CD4-positive, alpha-beta T cell (primary cell): ENCODE results near the gene NR1H2. TPM values are rescaled to one million over a fixed set of nuclear protein-coding genes. Genes with fewer than 3 reads are reported as not detected.
A peak's percentile ranks its signal among the peaks of the same experiment; 100 is the strongest.

ENCODE experiments used
- ATAC-seq: fragments of 200-7000 bp; cut with Tn5 transposase; one replicate; pipeline ENCODE4 v1.10.0; 2022; ENCODE audit warnings: mild to moderate bottlenecking; ENCODE audit not compliant: poor library complexity
- CTCF ChIA-PET: fragments of 350-600 bp; sonication (Branson Sonifier 250); formaldehyde crosslinking; loops from one replicate; lab custom pipeline; 2021; ENCODE audit warnings: antibody characterized with exemption, inconsistent platforms; lab: Charles Lee
- POLR2A ChIA-PET: fragments of 350-600 bp; sonication (Branson Sonifier 250); formaldehyde crosslinking; loops from one replicate; lab custom pipeline; 2021; ENCODE audit warnings: antibody characterized with exemption, inconsistent platforms; lab: Charles Lee
- DNase-seq, 14 experiments: peaks; one replicate each; pipeline ENCODE4 v3.0.0-alpha.2; 2013 to 2020; ENCODE audit warnings: mixed read lengths in 2 of 14
- H3K27ac ChIP-seq, 2 donors: one replicate each; pipeline versions ENCODE4 v1.5.1 to v1.7.0; 2013; ENCODE audit warnings: low read length in 2 of 2, low read depth in 1 of 2, mild to moderate bottlenecking in 1 of 2
- H3K27me3 ChIP-seq, 2 experiments: 1 replicate in 1 of 2; 2 replicates in 1 of 2; pipeline versions ENCODE4 v1.6.1 to v1.7.0; 2013; ENCODE audit warnings: low read length in 2 of 2, control low read depth in 1 of 2, mild to moderate bottlenecking in 1 of 2, moderate library complexity in 1 of 2; ENCODE audit not compliant: insufficient read depth in 2 of 2, control insufficient read depth in 1 of 2
- H3K36me3 ChIP-seq: one replicate; pipeline ENCODE4 v1.6.1; 2013; ENCODE audit warnings: low read length, control low read depth; ENCODE audit not compliant: insufficient read depth
- H3K4me1 ChIP-seq: one replicate; pipeline ENCODE4 v1.6.1; 2013; ENCODE audit warnings: low read length, control low read depth; ENCODE audit not compliant: insufficient read depth
- H3K4me3 ChIP-seq: one replicate; pipeline ENCODE4 v1.5.1; 2013; ENCODE audit warnings: mild to moderate bottlenecking, low read length, moderate library complexity
- H3K9me3 ChIP-seq, 2 experiments: 1 replicate in 1 of 2; 2 replicates in 1 of 2; pipeline versions ENCODE4 v1.6.1 to v1.7.0; 2013; ENCODE audit warnings: low read length in 2 of 2, mild to moderate bottlenecking in 2 of 2, control low read depth in 1 of 2, moderate library complexity in 1 of 2; ENCODE audit not compliant: control insufficient read depth in 1 of 2, insufficient read depth in 1 of 2
- H3K27ac Mint-ChIP-seq: one replicate; pipeline ENCODE4 v1.8.0; 2020; ENCODE audit warnings: mixed read lengths
- H3K27me3 Mint-ChIP-seq: one replicate; pipeline ENCODE4 v1.8.0; 2021; ENCODE audit warnings: mixed read lengths
- H3K36me3 Mint-ChIP-seq: one replicate; pipeline ENCODE4 v1.8.0; 2021; ENCODE audit warnings: low read depth, mixed read lengths
- H3K4me1 Mint-ChIP-seq: one replicate; pipeline ENCODE4 v1.8.0; 2021; ENCODE audit warnings: low read depth, mixed read lengths
- H3K4me3 Mint-ChIP-seq: one replicate; pipeline ENCODE4 v1.8.0; 2020; ENCODE audit warnings: mild to moderate bottlenecking, mixed read lengths
- H3K9me3 Mint-ChIP-seq: one replicate; pipeline ENCODE4 v1.8.0; 2020; ENCODE audit warnings: mixed read lengths
- intact Hi-C, 2 experiments: fragments of 100-400 bp; cut with DNase I in 1 of 2; cut with micrococcal nuclease in 1 of 2; formaldehyde crosslinking; loops; one replicate each; pipeline versions ENCODE4 v1.15.1 to v1.9.0; 2023 to 2025; cut with DNase I, micrococcal nuclease
- total RNA-seq, 174 experiments: library from RNA in 2 of 174; stranded (reverse) in 2 of 174; gene quantifications; one replicate each; pipeline ENCODE4 v1.2.3 and lab custom pipeline; 2021 to 2026
- TF ChIP-seq, protein P1 (sequence below): fragments of 200-600 bp; IDR thresholded peaks from one replicate; pipeline ENCODE4 v1.8.0; 2022; ENCODE audit warnings: antibody characterized with exemption, mild to moderate bottlenecking

The NR1H2 gene
- total RNA-seq, 2 experiments from 2014 or later, result 261 to 265 TPM

DNA sequence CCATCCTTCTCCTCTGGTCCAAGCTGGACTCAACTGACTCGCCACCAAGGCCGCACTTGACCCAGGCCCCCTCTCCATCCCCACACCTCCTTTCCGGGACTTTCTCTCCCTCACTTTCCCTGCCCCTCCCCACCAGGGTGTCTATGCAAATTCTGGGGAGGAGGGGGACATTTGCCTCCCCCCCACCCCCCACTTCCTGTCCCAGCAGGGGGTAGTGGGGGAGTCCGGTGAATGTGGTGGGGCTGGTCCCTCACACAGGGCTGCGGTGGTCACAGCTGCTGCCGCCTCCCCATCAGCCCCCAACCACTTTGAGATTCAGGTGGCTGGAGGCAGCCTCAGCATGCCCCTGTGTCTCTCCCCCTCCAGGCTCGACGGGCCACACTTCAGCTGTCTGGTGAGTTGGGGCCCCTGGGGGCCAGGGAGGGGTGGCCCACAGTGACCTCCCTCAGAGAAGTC lies 43.4 kb downstream of the NR1H2 start:
- Mint-ChIP-seq H3K36me3 (no peaks in the 10 kb centered on the region), H3K4me3 (no peak overlapping the region), H3K27ac (no peak overlapping the region), H3K27me3 (peaks cover 37% of the 10 kb centered on the region), H3K4me1 (peaks cover 5% of the 10 kb centered on the region), H3K9me3 (no peaks in the 10 kb centered on the region)
- peaks cover 19 to 20% of the 10 kb centered on the region in 2 experiments for H3K27me3 ChIP-seq
- peaks cover 0 to 9% of the 10 kb centered on the region in 2 experiments for H3K9me3 ChIP-seq
- ChIA-PET POLR2A (no interaction called here), CTCF (no interaction called here)
- no peak for ATAC-seq
- peaks cover 7% of the 10 kb centered on the region for H3K4me1 ChIP-seq
- H3K36me3 ChIP-seq, result no peaks in the 10 kb centered on the region
- no peak overlapping the region for H3K4me3 ChIP-seq
- intact Hi-C loops, result no loop called here
- no peak overlapping the region for H3K27ac ChIP-seq
- TF ChIP-seq, protein P1, sequence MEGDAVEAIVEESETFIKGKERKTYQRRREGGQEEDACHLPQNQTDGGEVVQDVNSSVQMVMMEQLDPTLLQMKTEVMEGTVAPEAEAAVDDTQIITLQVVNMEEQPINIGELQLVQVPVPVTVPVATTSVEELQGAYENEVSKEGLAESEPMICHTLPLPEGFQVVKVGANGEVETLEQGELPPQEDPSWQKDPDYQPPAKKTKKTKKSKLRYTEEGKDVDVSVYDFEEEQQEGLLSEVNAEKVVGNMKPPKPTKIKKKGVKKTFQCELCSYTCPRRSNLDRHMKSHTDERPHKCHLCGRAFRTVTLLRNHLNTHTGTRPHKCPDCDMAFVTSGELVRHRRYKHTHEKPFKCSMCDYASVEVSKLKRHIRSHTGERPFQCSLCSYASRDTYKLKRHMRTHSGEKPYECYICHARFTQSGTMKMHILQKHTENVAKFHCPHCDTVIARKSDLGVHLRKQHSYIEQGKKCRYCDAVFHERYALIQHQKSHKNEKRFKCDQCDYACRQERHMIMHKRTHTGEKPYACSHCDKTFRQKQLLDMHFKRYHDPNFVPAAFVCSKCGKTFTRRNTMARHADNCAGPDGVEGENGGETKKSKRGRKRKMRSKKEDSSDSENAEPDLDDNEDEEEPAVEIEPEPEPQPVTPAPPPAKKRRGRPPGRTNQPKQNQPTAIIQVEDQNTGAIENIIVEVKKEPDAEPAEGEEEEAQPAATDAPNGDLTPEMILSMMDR, result no peak
- peak in 1 of 14 experiments; percentile 14 for DNase-seq

GRCh38 chr19:50420127-50420526 lies 43.9 kb downstream of the NR1H2 start:
- POLR2A ChIA-PET, result no interaction called here
- CTCF ChIA-PET, result no interaction called here
- Histone ChIP-seq H3K9me3 (peaks cover 0 to 9% of the 10 kb centered on the region in 2 experiments), H3K4me1 (peaks cover 2% of the 10 kb centered on the region), H3K27ac (no peak overlapping the region), H3K27me3 (peaks cover 19 to 20% of the 10 kb centered on the region in 2 experiments), H3K4me3 (no peak overlapping the region), H3K36me3 (no peaks in the 10 kb centered on the region)
- DNase-seq, result no peak
- H3K27ac Mint-ChIP-seq, result no peak overlapping the region
- intact Hi-C loops, result no loop called here
- peaks cover 5% of the 10 kb centered on the region for H3K4me1 Mint-ChIP-seq
- H3K27me3 Mint-ChIP-seq, result peaks cover 37% of the 10 kb centered on the region
- H3K4me3 Mint-ChIP-seq, result no peak overlapping the region
- TF ChIP-seq, protein P1, result no peak
- no peaks in the 10 kb centered on the region for H3K9me3 Mint-ChIP-seq
- no peaks in the 10 kb centered on the region for H3K36me3 Mint-ChIP-seq
- no peak for ATAC-seq

DNA sequence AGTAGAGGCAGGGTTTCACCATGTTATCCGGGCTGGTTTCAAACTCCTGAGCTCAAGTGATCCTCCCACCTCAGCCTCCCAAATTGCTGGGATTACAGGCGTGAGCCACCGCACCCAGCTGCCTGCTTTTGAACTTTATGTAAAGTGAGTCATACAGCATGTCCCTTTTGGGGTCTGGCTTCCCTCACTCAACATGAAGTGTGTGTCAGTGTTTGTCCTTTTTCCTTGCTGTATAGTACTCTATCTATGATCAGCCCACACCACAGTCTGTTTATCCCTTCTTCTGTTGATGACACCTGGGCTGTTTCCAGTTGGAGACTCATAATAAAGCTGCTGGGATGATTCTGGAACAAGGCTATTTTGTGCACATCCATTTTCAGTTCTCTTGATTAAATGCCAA lies 44.6 kb downstream of the NR1H2 start:
- Histone ChIP-seq H3K9me3 (peaks cover 0 to 9% of the 10 kb centered on the region in 2 experiments), H3K36me3 (no peaks in the 10 kb centered on the region), H3K27ac (no peak overlapping the region), H3K27me3 (peaks cover 19 to 20% of the 10 kb centered on the region in 2 experiments), H3K4me3 (no peak overlapping the region), H3K4me1 (no peaks in the 10 kb centered on the region)
- Mint-ChIP-seq H3K4me3 (no peak overlapping the region), H3K27me3 (peaks cover 37% of the 10 kb centered on the region), H3K36me3 (no peaks in the 10 kb centered on the region), H3K4me1 (peaks cover 5% of the 10 kb centered on the region), H3K9me3 (no peaks in the 10 kb centered on the region), H3K27ac (no peak overlapping the region)
- ChIA-PET POLR2A (no interaction called here), CTCF (no interaction called here)
- no peak for ATAC-seq
- intact Hi-C loops, result no loop called here
- no peak for DNase-seq
- TF ChIP-seq, protein P1, result no peak
